ENCODE data around the gene TLR7.

DNA sequence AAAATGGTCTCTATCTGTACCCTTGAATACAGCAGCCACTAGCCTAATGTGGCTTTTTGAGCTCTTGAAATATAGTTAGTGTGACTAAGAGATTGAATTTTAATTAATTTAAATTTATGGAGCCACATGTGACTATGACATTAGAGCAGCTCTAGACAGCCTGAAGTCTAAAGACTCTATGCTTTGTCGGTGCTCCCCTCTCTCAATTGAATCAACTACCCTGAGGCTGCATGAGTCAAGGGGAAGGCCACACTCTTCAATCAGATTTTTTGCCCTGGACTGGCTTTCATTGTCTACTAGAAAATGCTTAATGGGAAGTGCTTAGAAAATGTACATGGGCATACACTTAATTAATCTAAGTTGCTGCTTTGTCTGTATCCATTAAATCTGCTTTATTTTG lies 11.7 kb downstream of the TLR7 start:
- TF ChIP-seq, protein P1, sequence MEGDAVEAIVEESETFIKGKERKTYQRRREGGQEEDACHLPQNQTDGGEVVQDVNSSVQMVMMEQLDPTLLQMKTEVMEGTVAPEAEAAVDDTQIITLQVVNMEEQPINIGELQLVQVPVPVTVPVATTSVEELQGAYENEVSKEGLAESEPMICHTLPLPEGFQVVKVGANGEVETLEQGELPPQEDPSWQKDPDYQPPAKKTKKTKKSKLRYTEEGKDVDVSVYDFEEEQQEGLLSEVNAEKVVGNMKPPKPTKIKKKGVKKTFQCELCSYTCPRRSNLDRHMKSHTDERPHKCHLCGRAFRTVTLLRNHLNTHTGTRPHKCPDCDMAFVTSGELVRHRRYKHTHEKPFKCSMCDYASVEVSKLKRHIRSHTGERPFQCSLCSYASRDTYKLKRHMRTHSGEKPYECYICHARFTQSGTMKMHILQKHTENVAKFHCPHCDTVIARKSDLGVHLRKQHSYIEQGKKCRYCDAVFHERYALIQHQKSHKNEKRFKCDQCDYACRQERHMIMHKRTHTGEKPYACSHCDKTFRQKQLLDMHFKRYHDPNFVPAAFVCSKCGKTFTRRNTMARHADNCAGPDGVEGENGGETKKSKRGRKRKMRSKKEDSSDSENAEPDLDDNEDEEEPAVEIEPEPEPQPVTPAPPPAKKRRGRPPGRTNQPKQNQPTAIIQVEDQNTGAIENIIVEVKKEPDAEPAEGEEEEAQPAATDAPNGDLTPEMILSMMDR (IDR thresholded peaks at IDR 0.05), result no peak
- TF ChIP-seq POLR2A (IDR thresholded peaks at IDR 0.05), result no peak
